GM12878 (cell line): ENCODE results near the gene ANKRD1. TPM values are rescaled to one million over a fixed set of nuclear protein-coding genes. Genes with fewer than 3 reads are reported as not detected.

Experiments
- ATAC-seq: fragments of 200-7000 bp; cut with Tn5 transposase; 3 replicates; pipeline ENCODE4 v1.9.1; 2020; ENCODE audit warnings: mild to moderate bottlenecking, moderate library complexity
- BruUV-seq: library from RNA; stranded (reverse); fragments of 400-500 nt; replicated peaks from 2 replicates; lab custom pipeline; 2021; lab: Mats Ljungman, UMichigan
- CTCF ChIA-PET: fragments of 300-600 bp; sonication (Branson Sonifier 250); formaldehyde crosslinking; extraction: SDS; loops from one replicate; lab custom pipeline; 2021; ENCODE audit warnings: inconsistent platforms; lab: Yijun Ruan, JAX
- POLR2A ChIA-PET: fragments of 350-600 bp; formaldehyde crosslinking; extraction: SDS; loops from one replicate; lab custom pipeline; 2021; ENCODE audit warnings: inconsistent platforms; lab: Charles Lee
- RAD21 ChIA-PET: fragments of 300-600 bp; sonication (Branson Sonifier 250); formaldehyde crosslinking; loops from one replicate; lab custom pipeline; 2023; ENCODE audit warnings: antibody characterized with exemption; ENCODE audit not compliant: unreplicated experiment; lab: Charles Lee
- SMC1A ChIA-PET: fragments of 300-600 bp; sonication (Branson Sonifier 250); formaldehyde crosslinking; loops from one replicate; lab custom pipeline; 2023; ENCODE audit not compliant: unreplicated experiment, uncharacterized antibody; lab: Charles Lee
- DNase-seq: peaks from one replicate; pipeline ENCODE4 v3.0.0-alpha.2; 2011; ENCODE audit warnings: low read depth, low spot score
- FAIRE-seq: peaks from 3 replicates; lab custom pipeline; 2011; peaks lifted over from hg19 to GRCh38; lab: Jason Lieb, UNC
- H2AFZ ChIP-seq: 2 replicates; pipeline ENCODE4 v1.6.0; 2011; ENCODE audit warnings: low read depth, low read length, control low read depth; ENCODE audit not compliant: control insufficient read depth
- H3K27ac ChIP-seq: 2 replicates; pipeline ENCODE4 v1.5.1; 2011; ENCODE audit warnings: control low read depth; ENCODE audit not compliant: control insufficient read depth, insufficient read depth
- H3K27me3 ChIP-seq, 2 experiments: replicated peaks in 1 of 2; 2 replicates each; pipeline versions ENCODE4 v1.6.0 to v1.6.1; 2011; ENCODE audit warnings: low read length in 1 of 2; ENCODE audit not compliant: control insufficient read depth in 2 of 2, insufficient read depth in 2 of 2
- H3K36me3 ChIP-seq, 2 experiments: 2 replicates each; pipeline ENCODE4 v1.5.1; 2011; ENCODE audit warnings: low read length in 1 of 2; ENCODE audit not compliant: control insufficient read depth in 2 of 2, insufficient read depth in 2 of 2
- H3K4me1 ChIP-seq: 2 replicates; pipeline ENCODE4 v1.6.1; 2011; ENCODE audit warnings: mild to moderate bottlenecking, low read length, moderate library complexity, mixed read lengths; ENCODE audit not compliant: control insufficient read depth, insufficient read depth
- H3K4me2 ChIP-seq: 2 replicates; pipeline ENCODE4 v1.6.0; 2011; ENCODE audit warnings: control low read depth; ENCODE audit not compliant: control insufficient read depth, insufficient read depth
- H3K4me3 ChIP-seq: fragments of 200-600 bp; sonication (generic); 2 replicates; pipeline ENCODE4 v1.5.1; 2016
- H3K79me2 ChIP-seq: 2 replicates; pipeline ENCODE4 v1.6.0; 2011; ENCODE audit warnings: low read length; ENCODE audit not compliant: control insufficient read depth, insufficient read depth
- H3K9ac ChIP-seq: 2 replicates; pipeline ENCODE4 v1.8.0; 2011; ENCODE audit warnings: low read length, control low read depth, mixed read lengths; ENCODE audit not compliant: control insufficient read depth, insufficient read depth
- H3K9me3 ChIP-seq: replicated peaks from 3 replicates; pipeline ENCODE4 v1.5.1; 2011; ENCODE audit warnings: mild to moderate bottlenecking, low read length; ENCODE audit not compliant: control insufficient read depth, insufficient read depth
- H4K20me1 ChIP-seq: 2 replicates; pipeline ENCODE4 v1.6.0; 2011; ENCODE audit not compliant: control insufficient read depth, insufficient read depth
- ATF7 ChIP-seq: fragments of 450-650 bp; IDR thresholded peaks from 2 replicates; pipeline ENCODE4 v1.6.1; 2016; ENCODE audit warnings: low read depth, mild to moderate bottlenecking
- BMI1 ChIP-seq: fragments of 450-650 bp; IDR thresholded peaks from 2 replicates; pipeline ENCODE4 v1.6.1; 2016; ENCODE audit warnings: mild to moderate bottlenecking, moderate library complexity, borderline replicate concordance
- CBFB ChIP-seq: IDR thresholded peaks from 2 replicates; pipeline ENCODE4 v1.6.1; 2016; ENCODE audit warnings: antibody characterized with exemption, low read depth
- FOXK2 ChIP-seq: fragments of 450-650 bp; IDR thresholded peaks from 2 replicates; pipeline ENCODE4 v1.6.1; 2017; ENCODE audit warnings: mild to moderate bottlenecking, moderate library complexity
- GATAD2B ChIP-seq: fragments of 450-650 bp; conservative IDR thresholded peaks from 2 replicates; pipeline ENCODE4 v1.6.1; 2017; ENCODE audit warnings: low read depth, mild to moderate bottlenecking, moderate library complexity
- KLF5 ChIP-seq: fragments of 450-650 bp; IDR thresholded peaks from 2 replicates; pipeline ENCODE4 v1.6.1; 2014; ENCODE audit warnings: mild to moderate bottlenecking; ENCODE audit not compliant: partially characterized antibody
- MYC ChIP-seq: IDR thresholded peaks from 2 replicates; pipeline ENCODE4 v1.6.1; 2011; ENCODE audit warnings: mild to moderate bottlenecking, low read length, moderate library complexity, inconsistent platforms; ENCODE audit not compliant: insufficient read depth, insufficient replicate concordance, insufficient read length, severe bottlenecking
- NFIC ChIP-seq: IDR thresholded peaks from 2 replicates; pipeline ENCODE4 v1.6.1; 2012; ENCODE audit warnings: low read depth, mild to moderate bottlenecking, inconsistent platforms, low read length, moderate library complexity
- NR2C2 ChIP-seq: IDR thresholded peaks from 2 replicates; pipeline ENCODE4 v1.6.1; 2011; ENCODE audit warnings: borderline replicate concordance, low read depth; ENCODE audit not compliant: control insufficient read depth, insufficient read length
- NR2F1 ChIP-seq: fragments of 450-650 bp; conservative IDR thresholded peaks from 2 replicates; pipeline ENCODE4 v1.6.1; 2017; ENCODE audit warnings: mild to moderate bottlenecking
- POU2F2 ChIP-seq: IDR thresholded peaks from 3 replicates; pipeline ENCODE4 v1.6.1; 2011; ENCODE audit warnings: low read depth, mild to moderate bottlenecking, low read length, borderline replicate concordance
- TARDBP ChIP-seq: IDR thresholded peaks from 2 replicates; pipeline ENCODE4 v1.6.1; 2016; ENCODE audit warnings: borderline replicate concordance
- TCF7 ChIP-seq: IDR thresholded peaks from 2 replicates; pipeline ENCODE4 v1.6.1; 2014; ENCODE audit warnings: antibody characterized with exemption, borderline replicate concordance
- ZBED1 ChIP-seq: IDR thresholded peaks from 2 replicates; pipeline ENCODE4 v1.6.1; 2016; ENCODE audit warnings: borderline replicate concordance
- ZNF207 ChIP-seq: fragments of 450-650 bp; IDR thresholded peaks from 2 replicates; pipeline ENCODE4 v1.6.1; 2014; ENCODE audit warnings: antibody characterized with exemption, mild to moderate bottlenecking, borderline replicate concordance
- whole genome bisulfite sequencing: methylation state at CpG from one replicate; pipeline ENCODE4 v1.1.6; 2016; ENCODE audit warnings: low lambda C conversion rate; ENCODE audit not compliant: insufficient replicate concordance, insufficient coverage; ENCODE audit errors: missing lambda C conversion rate; 5-methylcytosine and 5-hydroxymethylcytosine counted together
- in situ Hi-C: fragments of 300-500 bp; cut with MboI; formaldehyde crosslinking; loops from 9 replicates; pipeline ENCODE4 v1.14.3; 2018; ENCODE audit warnings: mixed read lengths
- intact Hi-C: fragments of 100-400 bp; cut with micrococcal nuclease; formaldehyde crosslinking; loops from one replicate; pipeline ENCODE4 v1.14.2; 2022; ENCODE audit not compliant: unreplicated experiment
- polyA plus RNA-seq, 11 experiments: library from polyadenylated mRNA; depleted of rRNA in 4 of 11; unstranded in 6 of 11; stranded (reverse) in 5 of 11; fragments of >200 nt; fragmentation: Nextera tagmentation in 4 of 11; fragmentation: Illumina TruSeq in 1 of 11; extraction: Ambion mirVana in 4 of 11; extraction: Trizol in 1 of 11; gene quantifications; 1 replicate in 1 of 11; 2 replicates in 10 of 11; pipeline versions ENCODE4 v1.2.1 to v1.2.3, GENCODE V29; 2011 to 2016; ENCODE audit warnings: inconsistent platforms in 2 of 11, missing spikeins in 2 of 11, low read depth in 1 of 11
- total RNA-seq, 4 experiments: library from RNA; depleted of rRNA in 3 of 4; stranded (reverse); fragments of >200 nt in 3 of 4; fragmentation: Illumina TruSeq in 1 of 4; extraction: Trizol in 1 of 4; gene quantifications; 2 replicates each; pipeline versions ENCODE4 v1.2.1 to v1.2.3, GENCODE V29; 2013 to 2021
- TF ChIP-seq, protein P1 (sequence below): fragments of 150-350 bp; IDR thresholded peaks from 2 replicates; pipeline ENCODE4 v1.6.1; 2016; ENCODE audit warnings: low read depth, low read length
- TF ChIP-seq, protein P2 (sequence below): fragments of 450-650 bp; IDR thresholded peaks from 2 replicates; pipeline ENCODE4 v1.6.1; 2017; ENCODE audit warnings: mild to moderate bottlenecking, moderate library complexity

ANKRD1 gene
- total and polyA plus RNA-seq, 10 of the 15 experiments (the other 5 are each of a cell fraction or from before 2014, with no cell fraction given), result not detected

DNA sequence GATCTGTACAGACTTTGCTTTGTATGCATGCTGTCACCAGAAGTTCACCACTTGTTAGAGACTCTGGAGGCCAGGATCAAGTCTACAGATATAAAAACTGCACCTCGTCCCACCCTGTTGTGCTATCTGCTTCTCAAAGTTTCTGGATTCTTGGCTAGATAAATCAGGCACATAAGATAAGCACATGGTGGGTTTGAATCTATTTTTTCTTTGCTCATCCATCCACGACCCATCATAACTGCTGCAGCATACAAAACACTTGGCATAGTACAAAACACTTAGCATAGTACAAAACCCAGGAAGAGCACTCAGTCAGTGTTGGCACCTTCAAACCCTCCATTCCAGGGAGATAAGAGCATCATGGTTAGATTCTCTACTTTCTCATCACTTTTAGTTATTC lies 42.4 kb upstream of the ANKRD1 start:
- intact Hi-C loops, result no loop called here

More for the DNA sequence above, 42.4 kb upstream of the ANKRD1 start:
- Histone ChIP-seq H3K4me1 (no peaks in the 10 kb centered on the region), H3K36me3 (no peaks in the 10 kb centered on the region), H3K27me3 (no peaks in the 10 kb centered on the region), H3K79me2 (no peaks in the 10 kb centered on the region), H3K27ac (no peak overlapping the region), H2AFZ (no peak overlapping the region), H4K20me1 (no peaks in the 10 kb centered on the region), H3K4me2 (no peak overlapping the region), H3K4me3 (no peak overlapping the region), H3K9ac (no peak overlapping the region), H3K9me3 (no peaks in the 10 kb centered on the region)
- ATAC-seq, result no peak
- ChIA-PET RAD21 (no interaction called here), CTCF (interaction anchor here (1.3 kb wide), 1 partner anchor 287 kb away, joined by 3 read pairs; no protein-coding TSS in a partner anchor), SMC1A (interaction anchor here (1.1 to 2.0 kb wide), 2 partner anchors 10 to 52 kb away, joined by 3 to 5 read pairs; no protein-coding TSS in a partner anchor), POLR2A (no interaction called here)
- DNase-seq, result no peak
- BruUV-seq, result no TSS peak
- 40% methylated on average over 2 of the region's 2 CpGs for WGBS
- no peak for TF ChIP-seq ZNF207
- TF ChIP-seq, protein P1, sequence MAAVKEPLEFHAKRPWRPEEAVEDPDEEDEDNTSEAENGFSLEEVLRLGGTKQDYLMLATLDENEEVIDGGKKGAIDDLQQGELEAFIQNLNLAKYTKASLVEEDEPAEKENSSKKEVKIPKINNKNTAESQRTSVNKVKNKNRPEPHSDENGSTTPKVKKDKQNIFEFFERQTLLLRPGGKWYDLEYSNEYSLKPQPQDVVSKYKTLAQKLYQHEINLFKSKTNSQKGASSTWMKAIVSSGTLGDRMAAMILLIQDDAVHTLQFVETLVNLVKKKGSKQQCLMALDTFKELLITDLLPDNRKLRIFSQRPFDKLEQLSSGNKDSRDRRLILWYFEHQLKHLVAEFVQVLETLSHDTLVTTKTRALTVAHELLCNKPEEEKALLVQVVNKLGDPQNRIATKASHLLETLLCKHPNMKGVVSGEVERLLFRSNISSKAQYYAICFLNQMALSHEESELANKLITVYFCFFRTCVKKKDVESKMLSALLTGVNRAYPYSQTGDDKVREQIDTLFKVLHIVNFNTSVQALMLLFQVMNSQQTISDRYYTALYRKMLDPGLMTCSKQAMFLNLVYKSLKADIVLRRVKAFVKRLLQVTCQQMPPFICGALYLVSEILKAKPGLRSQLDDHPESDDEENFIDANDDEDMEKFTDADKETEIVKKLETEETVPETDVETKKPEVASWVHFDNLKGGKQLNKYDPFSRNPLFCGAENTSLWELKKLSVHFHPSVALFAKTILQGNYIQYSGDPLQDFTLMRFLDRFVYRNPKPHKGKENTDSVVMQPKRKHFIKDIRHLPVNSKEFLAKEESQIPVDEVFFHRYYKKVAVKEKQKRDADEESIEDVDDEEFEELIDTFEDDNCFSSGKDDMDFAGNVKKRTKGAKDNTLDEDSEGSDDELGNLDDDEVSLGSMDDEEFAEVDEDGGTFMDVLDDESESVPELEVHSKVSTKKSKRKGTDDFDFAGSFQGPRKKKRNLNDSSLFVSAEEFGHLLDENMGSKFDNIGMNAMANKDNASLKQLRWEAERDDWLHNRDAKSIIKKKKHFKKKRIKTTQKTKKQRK, result no peak
- no peak for TF ChIP-seq GATAD2B
- no peak for TF ChIP-seq FOXK2
- TF ChIP-seq, protein P2, sequence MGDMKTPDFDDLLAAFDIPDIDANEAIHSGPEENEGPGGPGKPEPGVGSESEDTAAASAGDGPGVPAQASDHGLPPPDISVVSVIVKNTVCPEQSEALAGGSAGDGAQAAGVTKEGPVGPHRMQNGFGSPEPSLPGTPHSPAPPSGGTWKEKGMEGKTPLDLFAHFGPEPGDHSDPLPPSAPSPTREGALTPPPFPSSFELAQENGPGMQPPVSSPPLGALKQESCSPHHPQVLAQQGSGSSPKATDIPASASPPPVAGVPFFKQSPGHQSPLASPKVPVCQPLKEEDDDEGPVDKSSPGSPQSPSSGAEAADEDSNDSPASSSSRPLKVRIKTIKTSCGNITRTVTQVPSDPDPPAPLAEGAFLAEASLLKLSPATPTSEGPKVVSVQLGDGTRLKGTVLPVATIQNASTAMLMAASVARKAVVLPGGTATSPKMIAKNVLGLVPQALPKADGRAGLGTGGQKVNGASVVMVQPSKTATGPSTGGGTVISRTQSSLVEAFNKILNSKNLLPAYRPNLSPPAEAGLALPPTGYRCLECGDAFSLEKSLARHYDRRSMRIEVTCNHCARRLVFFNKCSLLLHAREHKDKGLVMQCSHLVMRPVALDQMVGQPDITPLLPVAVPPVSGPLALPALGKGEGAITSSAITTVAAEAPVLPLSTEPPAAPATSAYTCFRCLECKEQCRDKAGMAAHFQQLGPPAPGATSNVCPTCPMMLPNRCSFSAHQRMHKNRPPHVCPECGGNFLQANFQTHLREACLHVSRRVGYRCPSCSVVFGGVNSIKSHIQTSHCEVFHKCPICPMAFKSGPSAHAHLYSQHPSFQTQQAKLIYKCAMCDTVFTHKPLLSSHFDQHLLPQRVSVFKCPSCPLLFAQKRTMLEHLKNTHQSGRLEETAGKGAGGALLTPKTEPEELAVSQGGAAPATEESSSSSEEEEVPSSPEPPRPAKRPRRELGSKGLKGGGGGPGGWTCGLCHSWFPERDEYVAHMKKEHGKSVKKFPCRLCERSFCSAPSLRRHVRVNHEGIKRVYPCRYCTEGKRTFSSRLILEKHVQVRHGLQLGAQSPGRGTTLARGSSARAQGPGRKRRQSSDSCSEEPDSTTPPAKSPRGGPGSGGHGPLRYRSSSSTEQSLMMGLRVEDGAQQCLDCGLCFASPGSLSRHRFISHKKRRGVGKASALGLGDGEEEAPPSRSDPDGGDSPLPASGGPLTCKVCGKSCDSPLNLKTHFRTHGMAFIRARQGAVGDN, result no peak
- no peak for TF ChIP-seq CBFB
- no peak for TF ChIP-seq NR2C2
- no peak for TF ChIP-seq POU2F2
- TF ChIP-seq ATF7, result no peak
- TF ChIP-seq BMI1, result no peak
- no peak for TF ChIP-seq ZBED1
- no peak for TF ChIP-seq NR2F1
- TF ChIP-seq TARDBP, result no peak
- no peak for TF ChIP-seq TCF7
- TF ChIP-seq KLF5, result no peak
- no peak for TF ChIP-seq MYC
- no peak for TF ChIP-seq NFIC
- in situ Hi-C loops, result no loop called here
- FAIRE-seq, result no peak
